ENCODE data around the gene ACTRT3.

GRCh38 chr3:169804681-169805080, 35.3 kb upstream of the ACTRT3 start:
- TF ChIP-seq CTCF (conservative IDR thresholded peaks at IDR 0.05; ENCODE audit: low read length) = no peak
- TF ChIP-seq EZH2phosphoT487 (IDR thresholded peaks at IDR 0.05; ENCODE audit: borderline replicate concordance, low read depth, low read length) = no peak
